Spleen (tissue), 11 donors: ENCODE results near the gene CFAP70. TPM values are rescaled to one million over a fixed set of nuclear protein-coding genes. Genes with fewer than 3 reads are reported as not detected.
A peak's percentile ranks its signal among the peaks of the same experiment; 100 is the strongest.

ENCODE experiments used
- DNase-seq: peaks from one replicate; pipeline ENCODE4 v3.0.0-alpha.2; 2020
- H3K27ac ChIP-seq, 8 donors: fragments of 200-600 bp; sonication (generic) in 7 of 8; 1 replicate in 4 of 8; 2 replicates in 4 of 8; pipeline versions ENCODE4 v1.5.0 to v1.8.0; 2016 to 2021; ENCODE audit warnings: inconsistent platforms in 4 of 8, mild to moderate bottlenecking in 4 of 8, moderate library complexity in 1 of 8
- H3K27me3 ChIP-seq, 7 donors: fragments of 200-600 bp; sonication (generic) in 6 of 7; replicated peaks in 1 of 7; 1 replicate in 4 of 7; 2 replicates in 3 of 7; pipeline versions ENCODE4 v1.5.0 to v1.8.0; 2016 to 2021; ENCODE audit warnings: inconsistent platforms in 3 of 7, mild to moderate bottlenecking in 1 of 7
- H3K36me3 ChIP-seq, 6 donors: fragments of 200-600 bp; sonication (generic) in 5 of 6; 1 replicate in 4 of 6; 2 replicates in 2 of 6; pipeline versions ENCODE4 v1.5.0 to v1.8.0; 2016 to 2021; ENCODE audit warnings: inconsistent platforms in 2 of 6
- H3K4me1 ChIP-seq, 6 donors: fragments of 200-600 bp; sonication (generic) in 5 of 6; 1 replicate in 3 of 6; 2 replicates in 3 of 6; pipeline versions ENCODE4 v1.5.0 to v1.8.0; 2016 to 2021; ENCODE audit warnings: inconsistent platforms in 3 of 6
- H3K4me3 ChIP-seq, 8 donors: fragments of 200-600 bp; sonication (generic) in 7 of 8; 1 replicate in 4 of 8; 2 replicates in 4 of 8; pipeline versions ENCODE4 v1.5.0 to v1.8.0; 2016 to 2021; ENCODE audit warnings: inconsistent platforms in 4 of 8, mild to moderate bottlenecking in 4 of 8, moderate library complexity in 2 of 8
- H3K9me3 ChIP-seq, 8 donors: fragments of 200-600 bp; sonication (generic) in 7 of 8; 1 replicate in 4 of 8; 2 replicates in 4 of 8; pipeline versions ENCODE4 v1.5.0 to v1.8.0; 2016 to 2021; ENCODE audit warnings: inconsistent platforms in 4 of 8
- CTCF ChIP-seq, 11 experiments: fragments of 200-600 bp in 7 of 11; fragments of 450-650 bp in 4 of 11; sonication (generic) in 4 of 11; IDR thresholded peaks in 8 of 11; conservative IDR thresholded peaks in 3 of 11; 1 replicate in 7 of 11; 2 replicates in 4 of 11; pipeline versions ENCODE4 v1.4.0 to v1.8.0; 2016 to 2021; ENCODE audit warnings: antibody characterized with exemption in 11 of 11, inconsistent platforms in 4 of 11, mild to moderate bottlenecking in 1 of 11
- POLR2A ChIP-seq, 3 donors: fragments of 450-650 bp; IDR thresholded peaks; one replicate each; pipeline ENCODE4 v1.5.1; 2017; ENCODE audit warnings: antibody characterized with exemption in 3 of 3, mild to moderate bottlenecking in 1 of 3
- POLR2AphosphoS5 ChIP-seq, 3 donors: sonication (generic); formaldehyde crosslinking; IDR thresholded peaks; one replicate each; pipeline ENCODE4 v1.5.1; 2017; ENCODE audit warnings: antibody characterized with exemption in 3 of 3
- WGBS, 5 donors: extraction: QIAGEN DNeasy Blood & Tissue Kit in 3 of 5; methylation state at CpG; one replicate each; pipeline versions ENCODE4 v1.1.5 to v1.1.7; 2013 to 2018; 5-methylcytosine and 5-hydroxymethylcytosine counted together
- intact Hi-C: fragments of 100-400 bp; cut with DNase I; formaldehyde crosslinking; loops from one replicate; pipeline ENCODE4 v1.15.0; 2023; ENCODE audit warnings: low total_unique reads
- polyA plus RNA-seq, 3 donors: library from polyadenylated mRNA; stranded (reverse); fragments of 200-250 nt; gene quantifications; one replicate each; pipeline ENCODE4 v1.2.1, GENCODE V29; 2013
- total RNA-seq, 7 donors: library from RNA; depleted of rRNA in 3 of 7; stranded (reverse); fragments of >200 nt in 3 of 7; fragmentation: NEBNext Ultra II Directional in 4 of 7; extraction: Animal tissue kit (Norgen Biotek cat#: 25700) in 4 of 7; gene quantifications; one replicate each; pipeline versions ENCODE4 v1.1.0 to v1.2.1, GENCODE V29; 2016 to 2021
- donor health status: healthy with polysubstance abuse.
- donor health status: DM: no; HTN: no; CAD: no; lungs with moderate emphysema.
- donor health status: DM: no; HTN: no; CAD: no.
- donor health status: Bipolar disorder and iron deficiency.
- donor health status: healthy.
- donor health status: DM: no; HTN: no; CAD: no.
- donor health status: DM: yes; HTN: yes; CAD: no.

Gene CFAP70
- total and polyA plus RNA-seq, 10 donors: 1.3 to 5.7 (median 3.0) TPM

- H3K27me3 ChIP-seq: no peaks in the 10 kb centered on the region
- no peaks in the 10 kb centered on the region for H3K9me3 ChIP-seq
- TF ChIP-seq CTCF (IDR thresholded peaks at IDR 0.05 in 8 of 11, conservative IDR thresholded peaks at IDR 0.05 in 3 of 11) (no peak), POLR2A (IDR thresholded peaks at IDR 0.05) (no peak), POLR2AphosphoS5 (IDR thresholded peaks at IDR 0.05) (no peak)
- intact Hi-C loops: no loop called here
- DNase-seq: no peak
- no peaks in the 10 kb centered on the region for H3K4me1 ChIP-seq
- H3K27ac ChIP-seq: no peak overlapping the region
- H3K4me3 ChIP-seq: no peak overlapping the region
- H3K36me3 ChIP-seq: peaks cover 0 to 42% (median 23%) of the 10 kb centered on the region in 6 donors
- WGBS, 5 donors: 80 to 100% (median 83%) methylated on average over 1 of the region's 1 CpG
Observed at GRCh38 chr10:73220989-73221388, 137.7 kb downstream of the CFAP70 start.

GRCh38 chr10:73219384-73219783 lies 139.3 kb downstream of the CFAP70 start:
- H3K27me3 ChIP-seq: no peaks in the 10 kb centered on the region

GRCh38 chr10:73218431-73219191 lies 140.1 kb downstream of the CFAP70 start:
- WGBS, 5 donors: 79 to 90% (median 86%) methylated on average over 2 of the region's 2 CpGs
- no peaks in the 10 kb centered on the region for H3K27me3 ChIP-seq
- peaks cover 0 to 52% (median 22%) of the 10 kb centered on the region in 6 donors for H3K36me3 ChIP-seq
- peak in 2 of 11 experiments; percentile 17 to 23 for TF ChIP-seq CTCF (IDR thresholded peaks at IDR 0.05 in 8 of 11, conservative IDR thresholded peaks at IDR 0.05 in 3 of 11)
- no peak for TF ChIP-seq POLR2A (IDR thresholded peaks at IDR 0.05)
- TF ChIP-seq POLR2AphosphoS5 (IDR thresholded peaks at IDR 0.05): no peak
- no peaks in the 10 kb centered on the region for H3K4me1 ChIP-seq
- no peaks in the 10 kb centered on the region for H3K9me3 ChIP-seq
- no peak overlapping the region for H3K4me3 ChIP-seq
- intact Hi-C loops: no loop called here
- DNase-seq: no peak
- no peak overlapping the region for H3K27ac ChIP-seq

More at GRCh38 chr10:73219384-73219783, 139.3 kb downstream of the CFAP70 start:
- H3K9me3 ChIP-seq: no peaks in the 10 kb centered on the region
- TF ChIP-seq POLR2AphosphoS5 (IDR thresholded peaks at IDR 0.05) (no peak), POLR2A (IDR thresholded peaks at IDR 0.05) (no peak), CTCF (IDR thresholded peaks at IDR 0.05 in 8 of 11, conservative IDR thresholded peaks at IDR 0.05 in 3 of 11) (no peak)
- H3K4me3 ChIP-seq: no peak overlapping the region
- DNase-seq: no peak
- no peak overlapping the region for H3K27ac ChIP-seq
- intact Hi-C loops: no loop called here
- H3K36me3 ChIP-seq: peaks cover 0 to 50% (median 22%) of the 10 kb centered on the region in 6 donors
- no peaks in the 10 kb centered on the region for H3K4me1 ChIP-seq

- 81 to 85% (median 85%) methylated on average over 2 of the region's 2 CpGs for WGBS, 5 donors
- H3K9me3 ChIP-seq: no peaks in the 10 kb centered on the region
Observed at GRCh38 chr10:73217628-73218027, 141.0 kb downstream of the CFAP70 start.

More at GRCh38 chr10:73217628-73218027, 141.0 kb downstream of the CFAP70 start:
- peaks cover 0 to 54% (median 22%) of the 10 kb centered on the region in 6 donors for H3K36me3 ChIP-seq
- no peak overlapping the region for H3K4me3 ChIP-seq
- H3K27me3 ChIP-seq: no peaks in the 10 kb centered on the region
- intact Hi-C loops: no loop called here
- TF ChIP-seq POLR2AphosphoS5 (IDR thresholded peaks at IDR 0.05): no peak
- DNase-seq: no peak
- no peak overlapping the region for H3K27ac ChIP-seq
- H3K4me1 ChIP-seq: no peaks in the 10 kb centered on the region
